H1 (cell line): ENCODE measurements around the gene FAM216A. TPM values are rescaled to one million over a fixed set of nuclear protein-coding genes. Genes with fewer than 3 reads are reported as not detected.
A peak's percentile ranks its signal among the peaks of the same experiment; 100 is the strongest.

Source experiments
- CTCF ChIA-PET: fragments of 300-600 bp; sonication (Branson Sonifier 250); formaldehyde crosslinking; loops from one replicate; lab custom pipeline; 2021; ENCODE audit not compliant: partially characterized antibody; lab: Charles Lee
- POLR2A ChIA-PET: fragments of 300-600 bp; sonication (Branson Sonifier 250); formaldehyde crosslinking; loops from one replicate; lab custom pipeline; 2021; ENCODE audit warnings: inconsistent platforms; ENCODE audit not compliant: partially characterized antibody; lab: Charles Lee
- DNase-seq, 2 experiments: peaks; one replicate each; pipeline versions ENCODE4 v3.0.0 to v3.0.0-alpha.2; 2010 to 2022; ENCODE audit warnings: low spot score in 2 of 2, low read depth in 1 of 2, mixed read lengths in 1 of 2
- FAIRE-seq: peaks from 2 replicates; lab custom pipeline; 2011; peaks lifted over from hg19 to GRCh38; lab: Jason Lieb, UNC
- H2AFZ ChIP-seq: 2 replicates; pipeline ENCODE4 v1.8.1; 2012; ENCODE audit warnings: low read length, inconsistent platforms
- H2AK5ac ChIP-seq: 2 replicates; pipeline ENCODE4 v1.6.1; 2013; ENCODE audit warnings: low read depth, low read length
- H2BK120ac ChIP-seq: replicated peaks from 2 replicates; pipeline ENCODE3; 2013; ENCODE audit warnings: low read depth, low read length, inconsistent platforms
- H2BK12ac ChIP-seq: 2 replicates; pipeline ENCODE4 v1.6.1; 2013; ENCODE audit warnings: low read depth, low read length
- H2BK15ac ChIP-seq: 2 replicates; pipeline ENCODE4 v1.6.1; 2013; ENCODE audit warnings: low read length
- H2BK20ac ChIP-seq: 2 replicates; pipeline ENCODE4 v1.6.1; 2013; ENCODE audit warnings: low read length
- H2BK5ac ChIP-seq: 2 replicates; pipeline ENCODE4 v1.6.1; 2013; ENCODE audit warnings: low read depth, low read length
- H3K14ac ChIP-seq: 2 replicates; pipeline ENCODE4 v1.6.1; 2013; ENCODE audit warnings: inconsistent platforms; ENCODE audit not compliant: insufficient read length
- H3K18ac ChIP-seq: 2 replicates; pipeline ENCODE4 v1.6.1; 2013; ENCODE audit warnings: low read length; ENCODE audit errors: extremely low read depth
- H3K23ac ChIP-seq: 2 replicates; pipeline ENCODE4 v1.6.1; 2013; ENCODE audit warnings: inconsistent platforms; ENCODE audit not compliant: insufficient read length
- H3K23me2 ChIP-seq: 2 replicates; pipeline ENCODE4 v1.6.1; 2013; ENCODE audit warnings: low read depth, low read length
- H3K27ac ChIP-seq: 2 replicates; pipeline ENCODE4 v1.6.1; 2011; ENCODE audit warnings: low read depth, low read length, inconsistent platforms
- H3K27me3 ChIP-seq, 4 experiments: replicated peaks in 1 of 4; 1 replicate in 1 of 4; 2 replicates in 3 of 4; pipeline versions ENCODE4 v1.6.1 to v1.8.1; 2011 to 2013; ENCODE audit warnings: low read length in 3 of 4, mild to moderate bottlenecking in 3 of 4, inconsistent platforms in 2 of 4, mixed read lengths in 2 of 4, moderate library complexity in 1 of 4; ENCODE audit not compliant: control insufficient read depth in 3 of 4, insufficient read depth in 3 of 4; ENCODE audit errors: extremely low read depth in 1 of 4
- H3K36me3 ChIP-seq, 4 experiments: 2 replicates each; pipeline versions ENCODE4 v1.6.1 to v1.8.1; 2011 to 2013; ENCODE audit warnings: mild to moderate bottlenecking in 4 of 4, low read length in 3 of 4, moderate library complexity in 2 of 4, control low read depth in 1 of 4, inconsistent platforms in 1 of 4; ENCODE audit not compliant: insufficient read depth in 4 of 4, control insufficient read depth in 2 of 4
- H3K4ac ChIP-seq: replicated peaks from 2 replicates; pipeline ENCODE3; 2013; ENCODE audit warnings: low read length, low read depth, mixed read lengths, inconsistent platforms; ENCODE audit not compliant: insufficient read length
- H3K4me1 ChIP-seq, 4 experiments: replicated peaks in 1 of 4; 1 replicate in 1 of 4; 2 replicates in 3 of 4; pipeline versions ENCODE4 v1.6.1 to v1.8.1; 2011 to 2013; ENCODE audit warnings: low read length in 3 of 4, inconsistent platforms in 2 of 4, mixed read lengths in 1 of 4; ENCODE audit not compliant: insufficient read depth in 4 of 4, control insufficient read depth in 3 of 4
- H3K4me2 ChIP-seq, 2 experiments: 2 replicates each; pipeline versions ENCODE4 v1.6.1 to v1.8.1; 2011 to 2013; ENCODE audit warnings: low read depth in 2 of 2, low read length in 2 of 2, control low read depth in 1 of 2, inconsistent platforms in 1 of 2, mild to moderate bottlenecking in 1 of 2; ENCODE audit not compliant: insufficient read depth in 1 of 2
- H3K4me3 ChIP-seq, 4 experiments: fragments of 200-600, 300-600 bp in 1 of 4; sonication (generic), shearing (Covaris generic), sonication (Bioruptor Twin) in 1 of 4; 2 replicates each; pipeline versions ENCODE4 v1.5.1 to v1.8.1; 2011 to 2016; ENCODE audit warnings: low read length in 4 of 4, low read depth in 3 of 4, control low read depth in 2 of 4, inconsistent platforms in 2 of 4, mild to moderate bottlenecking in 2 of 4, mixed read lengths in 1 of 4, moderate library complexity in 1 of 4; ENCODE audit not compliant: insufficient read depth in 2 of 4; ENCODE audit errors: extremely low read depth in 1 of 4
- H3K56ac ChIP-seq: replicated peaks from 2 replicates; pipeline ENCODE3; 2013; ENCODE audit warnings: low read depth, mild to moderate bottlenecking, mixed read lengths, low read length, inconsistent platforms; ENCODE audit not compliant: insufficient read length
- H3K79me1 ChIP-seq: 2 replicates; pipeline ENCODE4 v1.6.1; 2013; ENCODE audit warnings: low read depth, low read length, control low read depth
- H3K79me2 ChIP-seq, 2 experiments: 2 replicates each; pipeline versions ENCODE4 v1.6.1 to v1.8.1; 2012 to 2013; ENCODE audit warnings: low read length in 2 of 2, mild to moderate bottlenecking in 2 of 2, inconsistent platforms in 1 of 2; ENCODE audit not compliant: insufficient read depth in 2 of 2, control insufficient read depth in 1 of 2
- H3K9ac ChIP-seq, 4 experiments: replicated peaks in 1 of 4; 1 replicate in 1 of 4; 2 replicates in 3 of 4; pipeline versions ENCODE4 v1.6.1 to v1.8.1; 2011 to 2013; ENCODE audit warnings: low read depth in 3 of 4, low read length in 3 of 4, control low read depth in 2 of 4, mild to moderate bottlenecking in 2 of 4, moderate library complexity in 2 of 4, inconsistent platforms in 1 of 4; ENCODE audit errors: extremely low read depth in 1 of 4
- H3K9me3 ChIP-seq, 2 experiments: 2 replicates each; pipeline versions ENCODE4 v1.6.1 to v1.8.1; 2012 to 2013; ENCODE audit warnings: mild to moderate bottlenecking in 2 of 2, moderate library complexity in 2 of 2, control low read depth in 1 of 2, inconsistent platforms in 1 of 2, low read depth in 1 of 2, low read length in 1 of 2, mixed read lengths in 1 of 2; ENCODE audit not compliant: insufficient read depth in 2 of 2
- H4K20me1 ChIP-seq, 2 experiments: replicated peaks in 1 of 2; 2 replicates each; pipeline versions ENCODE3 to v1.8.1; 2011 to 2013; ENCODE audit warnings: inconsistent platforms in 2 of 2, low read length in 2 of 2, mild to moderate bottlenecking in 1 of 2; ENCODE audit not compliant: insufficient read depth in 2 of 2, control insufficient read depth in 1 of 2
- H4K5ac ChIP-seq: 2 replicates; pipeline ENCODE4 v1.6.1; 2013; ENCODE audit warnings: low read length, low read depth, mixed read lengths, inconsistent platforms; ENCODE audit not compliant: insufficient read length
- H4K8ac ChIP-seq: 2 replicates; pipeline ENCODE4 v1.8.0; 2013; ENCODE audit warnings: mild to moderate bottlenecking, moderate library complexity, low read length, inconsistent platforms; ENCODE audit not compliant: insufficient read depth; ENCODE audit errors: extremely low read depth
- H4K91ac ChIP-seq: replicated peaks from 2 replicates; pipeline ENCODE3; 2013; ENCODE audit warnings: low read length, mixed read lengths, inconsistent platforms; ENCODE audit not compliant: insufficient read length
- ATF3 ChIP-seq: IDR thresholded peaks from 2 replicates; pipeline ENCODE4 v1.6.1; 2011; ENCODE audit warnings: low read depth, mild to moderate bottlenecking, low read length; ENCODE audit not compliant: insufficient read depth
- BCL11A ChIP-seq, 2 experiments: IDR thresholded peaks; one replicate each; pipeline ENCODE4 v1.6.1; 2011; ENCODE audit warnings: low read depth in 2 of 2, low read length in 2 of 2, mild to moderate bottlenecking in 2 of 2
- CHD2 ChIP-seq: IDR thresholded peaks from 2 replicates; pipeline ENCODE4 v1.6.1; 2012; ENCODE audit warnings: low read length, improper control_type of control experiment
- CTBP2 ChIP-seq: IDR thresholded peaks from 2 replicates; pipeline ENCODE4 v1.7.0; 2011; ENCODE audit warnings: borderline replicate concordance, mild to moderate bottlenecking, moderate library complexity, mixed read lengths, low read length; ENCODE audit not compliant: insufficient read depth, insufficient read length
- HDAC2 ChIP-seq, 2 experiments: fragments of 300-600 bp in 1 of 2; sonication (generic) in 1 of 2; IDR thresholded peaks; 2 replicates each; pipeline ENCODE4 v1.6.1; 2011 to 2012; ENCODE audit warnings: low read depth in 2 of 2, low read length in 2 of 2, mild to moderate bottlenecking in 2 of 2, moderate library complexity in 2 of 2, borderline replicate concordance in 1 of 2, inconsistent platforms in 1 of 2
- MAFK ChIP-seq: IDR thresholded peaks from 2 replicates; pipeline ENCODE4 v1.6.1; 2012; ENCODE audit warnings: low read depth, mild to moderate bottlenecking, improper control_type of control experiment, low read length
- PHF8 ChIP-seq: fragments of 200-600 bp; sonication (generic); conservative IDR thresholded peaks from 2 replicates; pipeline ENCODE4 v1.7.1; 2012; ENCODE audit warnings: low read depth, mild to moderate bottlenecking, inconsistent platforms, low read length, moderate library complexity
- SAP30 ChIP-seq: fragments of 300-600 bp; sonication (generic); IDR thresholded peaks from 2 replicates; pipeline ENCODE4 v1.7.1; 2012; ENCODE audit warnings: low read length, moderate library complexity, mild to moderate bottlenecking, inconsistent platforms; ENCODE audit not compliant: insufficient read depth, insufficient replicate concordance
- SIX5 ChIP-seq: IDR thresholded peaks from 2 replicates; pipeline ENCODE4 v1.6.1; 2011; ENCODE audit warnings: mild to moderate bottlenecking, low read depth, low read length
- SP1 ChIP-seq: IDR thresholded peaks from 2 replicates; pipeline ENCODE4 v1.6.1; 2011; ENCODE audit warnings: low read depth, low read length
- SRF ChIP-seq: IDR thresholded peaks from 2 replicates; pipeline ENCODE4 v1.6.1; 2011; ENCODE audit warnings: mild to moderate bottlenecking, low read depth, low read length, moderate library complexity
- TEAD4 ChIP-seq: IDR thresholded peaks from 2 replicates; pipeline ENCODE4 v1.6.1; 2012; ENCODE audit warnings: low read depth, low read length, inconsistent platforms, mixed read lengths
- WGBS, 2 experiments: shearing (Covaris generic) in 1 of 2; methylation state at CpG; one replicate each; pipeline versions ENCODE4 v1.1.6 to v1.1.7; 2013 to 2015; ENCODE audit warnings: low lambda C conversion rate in 2 of 2, mixed read lengths in 2 of 2, inconsistent platforms in 1 of 2, low coverage in 1 of 2, missing lambda C conversion rate in 1 of 2; ENCODE audit not compliant: insufficient replicate concordance in 2 of 2, insufficient coverage in 1 of 2, insufficient read length in 1 of 2; ENCODE audit errors: extremely low coverage in 1 of 2, missing lambda C conversion rate in 1 of 2; 5-methylcytosine and 5-hydroxymethylcytosine counted together
- polyA plus RNA-seq, 7 experiments: library from polyadenylated mRNA; depleted of rRNA in 3 of 7; stranded (reverse) in 5 of 7; unstranded in 2 of 7; fragments of >200 nt in 5 of 7; fragments of 200-250 nt in 2 of 7; gene quantifications; 1 replicate in 5 of 7; 2 replicates in 1 of 7; 4 replicates in 1 of 7; pipeline versions ENCODE4 v1.2.1 to v1.2.3, GENCODE V29; 2011 to 2013; ENCODE audit warnings: missing spikeins in 2 of 7, mixed read lengths in 2 of 7
- total RNA-seq: library from RNA; stranded (reverse); fragmentation: NEBNext Ultra II Directional; extraction: Animal tissue kit (Norgen Biotek cat#: 25700); gene quantifications from 2 replicates; pipeline ENCODE4 v1.2.1, GENCODE V29; 2021

FAM216A gene
- total and polyA plus RNA-seq, 2 of the 8 experiments (the other 6 are each of a cell fraction or from before 2014, with no cell fraction given), result 19.8 to 24.6 TPM

GRCh38 chr12:110538869-110539622 is 70.4 kb downstream of the FAM216A start:
- no peak overlapping the region for H2AK5ac ChIP-seq
- no peak overlapping the region for H3K4me2 ChIP-seq
- no peak overlapping the region for H4K91ac ChIP-seq
- no peak overlapping the region for H3K23ac ChIP-seq
- ChIA-PET POLR2A (interaction anchor here (0.6 to 0.7 kb wide), 2 partner anchors 15 to 157 kb away, joined by 3 read pairs; no protein-coding TSS in a partner anchor), CTCF (interaction anchor here (0.8 to 4.6 kb wide), 7 partner anchors 13 to 63 kb away, joined by 4 to 23 read pairs (median 5); no protein-coding TSS in a partner anchor)
- no peak overlapping the region for H3K27ac ChIP-seq
- no peak overlapping the region for H2BK5ac ChIP-seq
- H3K4ac ChIP-seq, result peak overlapping the region; percentile 61
- H4K20me1 ChIP-seq, result peaks cover 2 to 3% of the 10 kb centered on the region in 2 experiments
- H2BK20ac ChIP-seq, result no peak overlapping the region
- DNase-seq, result no peak
- H2BK12ac ChIP-seq, result no peak overlapping the region
- H2BK120ac ChIP-seq, result no peak overlapping the region
- no peak overlapping the region for H4K8ac ChIP-seq
- no peak overlapping the region for H3K4me3 ChIP-seq
- no peak overlapping the region for H2BK15ac ChIP-seq
- no peaks in the 10 kb centered on the region for H3K23me2 ChIP-seq
- H3K36me3 ChIP-seq, result peaks cover 5 to 38% (median 20%) of the 10 kb centered on the region in 4 experiments
- H3K18ac ChIP-seq, result no peak overlapping the region
- WGBS, 2 experiments, result 94% methylated on average over 5 of the region's 5 CpGs; no CpG with 5 or more reads in 1 of the 2 experiments
- H2AFZ ChIP-seq, result no peak overlapping the region
- no peak for FAIRE-seq
- H3K79me2 ChIP-seq, result no peaks in the 10 kb centered on the region
- no peaks in the 10 kb centered on the region for H3K27me3 ChIP-seq
- H3K14ac ChIP-seq, result no peak overlapping the region
- no peak overlapping the region for H3K56ac ChIP-seq
- no peak overlapping the region for H3K9ac ChIP-seq
- no peaks in the 10 kb centered on the region for H3K9me3 ChIP-seq
- H3K4me1 ChIP-seq, result no peaks in the 10 kb centered on the region
- H4K5ac ChIP-seq, result no peak overlapping the region
- no peaks in the 10 kb centered on the region for H3K79me1 ChIP-seq
- no peak for TF ChIP-seq TEAD4
- TF ChIP-seq BCL11A (IDR thresholded peaks at IDR 0.05; ENCODE audit: low read depth in 2 of 2, low read length in 2 of 2), result no peak
- TF ChIP-seq CHD2, result no peak
- no peak for TF ChIP-seq SRF
- TF ChIP-seq SP1, result no peak
- TF ChIP-seq SAP30, result no peak
- TF ChIP-seq SIX5, result no peak
- TF ChIP-seq MAFK, result no peak
- TF ChIP-seq PHF8, result no peak
- no peak for TF ChIP-seq CTBP2
- TF ChIP-seq HDAC2 (IDR thresholded peaks at IDR 0.05; ENCODE audit: borderline replicate concordance in 1 of 2, low read depth in 2 of 2, low read length in 2 of 2), result no peak
- TF ChIP-seq ATF3, result no peak
